Mucosa of rectum (tissue), 2 donors: ENCODE measurements around the gene IRGQ.
"Not testable (repeated sequence)": the region's sequence is repeated elsewhere in the genome, so short reads cannot be mapped to it uniquely, and the experiment has no call there.

Experiments used
- H3K27ac ChIP-seq, 2 donors: one replicate each; pipeline ENCODE4 v1.7.0; 2013; ENCODE audit warnings: inconsistent platforms in 2 of 2, low read depth in 2 of 2, low read length in 2 of 2
- H3K27me3 ChIP-seq, 2 donors: one replicate each; pipeline ENCODE4 v1.7.0; 2013; ENCODE audit warnings: low read length in 2 of 2; ENCODE audit not compliant: control insufficient read depth in 2 of 2, insufficient read depth in 2 of 2
- H3K36me3 ChIP-seq, 2 donors: one replicate each; pipeline ENCODE4 v1.7.0; 2013; ENCODE audit warnings: low read length in 2 of 2; ENCODE audit not compliant: control insufficient read depth in 2 of 2, insufficient read depth in 2 of 2
- H3K4me1 ChIP-seq, 2 donors: one replicate each; pipeline ENCODE4 v1.7.0; 2013; ENCODE audit warnings: low read length in 2 of 2, mild to moderate bottlenecking in 1 of 2; ENCODE audit not compliant: control insufficient read depth in 2 of 2, insufficient read depth in 2 of 2
- H3K4me3 ChIP-seq, 2 donors: one replicate each; pipeline ENCODE4 v1.7.0; 2013; ENCODE audit warnings: low read length in 2 of 2
- H3K9ac ChIP-seq, 2 donors: one replicate each; pipeline ENCODE4 v1.7.0; 2013; ENCODE audit warnings: low read length in 2 of 2, low read depth in 1 of 2, mild to moderate bottlenecking in 1 of 2
- H3K9me3 ChIP-seq, 2 donors: one replicate each; pipeline ENCODE4 v1.7.0; 2013; ENCODE audit warnings: low read length in 2 of 2; ENCODE audit not compliant: control insufficient read depth in 2 of 2
- donor health status: healthy.
- donor health status: Normal muscosa, but diverticular disease.

The IRGQ gene

GRCh38 chr19:43560687-43561086 lies 35.2 kb downstream of the IRGQ start:
- H3K9ac ChIP-seq: no peak overlapping the region

DNA sequence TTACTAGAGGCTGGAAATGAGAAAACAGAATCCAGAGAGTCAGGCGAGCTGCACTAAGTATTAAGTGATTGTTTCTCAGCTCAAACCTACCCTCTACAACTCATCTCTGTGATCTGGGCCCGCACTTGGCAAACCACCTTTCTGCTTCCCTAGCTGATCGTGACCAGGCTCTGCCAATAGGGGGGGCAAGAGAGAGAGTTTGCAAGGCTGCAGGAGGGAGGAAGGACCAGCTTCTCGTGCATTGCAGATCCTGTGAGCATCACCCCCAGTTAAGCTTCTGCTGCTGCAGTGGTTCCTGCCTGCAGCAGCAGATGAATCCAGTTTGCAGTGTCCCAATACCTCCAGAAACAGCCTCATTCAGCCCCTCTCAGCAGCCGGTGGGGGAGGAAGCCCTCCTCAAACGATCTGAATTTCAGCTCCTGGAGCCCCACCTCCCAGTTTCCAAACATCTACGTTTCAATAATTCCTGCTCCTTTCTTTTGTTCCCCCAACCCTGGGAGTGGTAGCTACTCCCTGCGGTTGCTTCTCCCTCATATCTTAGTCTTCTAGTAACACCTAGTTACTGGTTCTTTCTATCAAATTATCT lies 40.7 kb downstream of the IRGQ start:
- no peak overlapping the region for H3K9ac ChIP-seq
- peaks cover 29 to 35% of the 10 kb centered on the region in 2 donors for H3K36me3 ChIP-seq
- H3K9me3 ChIP-seq: no peaks in the 10 kb centered on the region
- H3K4me1 ChIP-seq: no peaks in the 10 kb centered on the region
- H3K27ac ChIP-seq: no peak overlapping the region
- H3K27me3 ChIP-seq: no peaks in the 10 kb centered on the region
- H3K4me3 ChIP-seq: no peak overlapping the region

More at GRCh38 chr19:43560687-43561086, 35.2 kb downstream of the IRGQ start:
- Histone ChIP-seq H3K36me3 (peaks cover 6 to 12% of the 10 kb centered on the region in 2 donors), H3K9me3 (no peaks in the 10 kb centered on the region), H3K4me3 (no peak overlapping the region), H3K27me3 (no peaks in the 10 kb centered on the region), H3K27ac (no peak overlapping the region), H3K4me1 (peaks cover 0 to 6% of the 10 kb centered on the region in 2 donors)

GRCh38 chr19:43554317-43554895 lies 41.5 kb downstream of the IRGQ start:
- no peaks in the 10 kb centered on the region for H3K27me3 ChIP-seq
- no peaks in the 10 kb centered on the region for H3K9me3 ChIP-seq
- no peak overlapping the region for H3K27ac ChIP-seq
- H3K4me3 ChIP-seq: no peak overlapping the region
- H3K9ac ChIP-seq: no peak overlapping the region
- H3K36me3 ChIP-seq: peaks cover 29 to 40% of the 10 kb centered on the region in 2 donors
- no peaks in the 10 kb centered on the region for H3K4me1 ChIP-seq

DNA sequence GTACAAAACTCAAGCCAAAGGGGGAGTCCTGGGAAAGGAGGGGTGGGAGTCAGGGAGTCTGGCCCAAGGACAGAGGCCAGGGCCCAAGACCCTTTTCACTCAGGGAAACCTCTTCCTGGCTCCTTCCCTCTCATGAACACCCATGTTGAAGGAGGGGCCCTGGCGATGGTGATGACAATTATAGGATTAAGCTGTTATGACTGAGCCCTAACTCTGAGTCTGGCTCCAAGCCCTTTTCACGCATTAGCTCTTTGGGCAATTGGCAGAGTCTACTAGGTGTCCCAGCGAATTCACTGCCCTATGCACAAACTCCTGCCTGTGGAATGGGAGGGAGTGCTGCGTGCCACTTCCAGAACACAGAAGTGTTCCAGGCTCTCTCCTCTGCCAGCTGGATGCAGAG lies 42.3 kb downstream of the IRGQ start:
- no peaks in the 10 kb centered on the region for H3K27me3 ChIP-seq
- no peak overlapping the region for H3K4me3 ChIP-seq
- no peaks in the 10 kb centered on the region for H3K9me3 ChIP-seq
- no peak overlapping the region for H3K27ac ChIP-seq
- no peaks in the 10 kb centered on the region for H3K4me1 ChIP-seq
- peaks cover 29 to 40% of the 10 kb centered on the region in 2 donors for H3K36me3 ChIP-seq
- no peak overlapping the region for H3K9ac ChIP-seq

DNA sequence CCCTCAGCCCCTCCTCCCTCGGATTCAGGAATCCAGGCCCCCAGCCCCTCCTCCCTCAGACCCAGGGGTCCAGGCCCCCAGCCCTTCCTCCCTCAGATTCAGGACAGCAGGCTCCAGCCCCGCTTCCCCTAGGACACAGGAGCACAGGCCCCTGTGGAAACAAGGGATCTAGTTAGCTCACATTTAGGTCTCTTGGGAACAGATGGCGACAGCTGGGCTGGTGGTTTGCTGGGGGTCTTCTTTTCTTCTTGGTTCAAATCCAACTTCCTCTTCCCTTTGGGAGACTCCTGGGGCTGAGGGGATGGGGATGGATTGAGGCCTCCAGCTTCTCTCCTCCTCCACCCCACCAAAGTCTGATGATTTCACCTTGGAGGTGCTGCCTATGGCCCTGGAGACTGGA lies 43.3 kb downstream of the IRGQ start:
- Histone ChIP-seq H3K9me3 (no peaks in the 10 kb centered on the region), H3K4me3 (no peak overlapping the region), H3K27ac (no peak overlapping the region), H3K4me1 (no peaks in the 10 kb centered on the region), H3K27me3 (no peaks in the 10 kb centered on the region), H3K9ac (no peak overlapping the region), H3K36me3 (peaks cover 29 to 40% of the 10 kb centered on the region in 2 donors)

- peaks cover 29 to 40% of the 10 kb centered on the region in 2 donors for H3K36me3 ChIP-seq
- no peak overlapping the region for H3K9ac ChIP-seq
- no peak overlapping the region for H3K27ac ChIP-seq
- no peaks in the 10 kb centered on the region for H3K27me3 ChIP-seq
- H3K4me3 ChIP-seq: no peak overlapping the region
- H3K9me3 ChIP-seq: no peaks in the 10 kb centered on the region
- no peaks in the 10 kb centered on the region for H3K4me1 ChIP-seq
Measured at GRCh38 chr19:43552198-43552450, 43.8 kb downstream of the IRGQ start.

GRCh38 chr19:43551399-43552197 lies 44.3 kb downstream of the IRGQ start:
- Histone ChIP-seq H3K36me3 (peaks cover 29 to 40% of the 10 kb centered on the region in 2 donors), H3K9ac (no peak overlapping the region)

GRCh38 chr19:43548706-43549105 lies 47.2 kb downstream of the IRGQ start:
- H3K36me3 ChIP-seq: peaks cover 33 to 49% of the 10 kb centered on the region in 2 donors
- no peaks in the 10 kb centered on the region for H3K27me3 ChIP-seq
- H3K4me3 ChIP-seq: no peak overlapping the region
- H3K4me1 ChIP-seq: no peaks in the 10 kb centered on the region
- no peak overlapping the region for H3K27ac ChIP-seq
- no peak overlapping the region for H3K9ac ChIP-seq
- no peaks in the 10 kb centered on the region for H3K9me3 ChIP-seq

More at GRCh38 chr19:43551399-43552197, 44.3 kb downstream of the IRGQ start:
- Histone ChIP-seq H3K4me3 (no peak overlapping the region), H3K27me3 (no peaks in the 10 kb centered on the region), H3K4me1 (no peaks in the 10 kb centered on the region), H3K9me3 (no peaks in the 10 kb centered on the region), H3K27ac (no peak overlapping the region)

GRCh38 chr19:43547926-43548325 lies 48.0 kb downstream of the IRGQ start:
- not testable (repeated sequence) for H3K27ac ChIP-seq, H3K4me1 ChIP-seq, H3K27me3 ChIP-seq, H3K4me3 ChIP-seq, H3K9ac ChIP-seq, H3K9me3 ChIP-seq
- peaks cover 36 to 51% of the 10 kb centered on the region in 2 donors for H3K36me3 ChIP-seq

DNA sequence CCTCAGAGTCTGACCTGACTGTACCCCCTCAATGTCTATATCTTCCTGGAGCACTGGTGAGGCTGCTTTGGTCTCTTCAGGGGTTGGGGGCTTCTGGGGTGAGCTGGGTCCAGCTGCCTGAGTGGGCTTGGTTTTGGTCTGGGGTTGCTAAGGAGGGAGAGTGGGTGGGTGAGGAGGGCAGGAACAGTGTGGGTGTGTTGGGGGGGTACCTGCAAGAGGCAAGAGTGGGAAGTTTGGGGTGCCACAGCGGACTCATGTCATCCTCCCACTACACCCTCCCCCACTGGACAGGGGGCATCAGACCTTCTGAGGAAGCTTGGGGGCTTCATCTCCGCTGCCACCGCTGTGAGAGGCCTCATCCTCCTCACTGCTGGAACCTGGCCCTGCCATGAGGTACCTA lies 49.4 kb downstream of the IRGQ start:
- no peak overlapping the region for H3K27ac ChIP-seq
- H3K9ac ChIP-seq: no peak overlapping the region
- H3K36me3 ChIP-seq: peaks cover 31 to 53% of the 10 kb centered on the region in 2 donors

More for the DNA sequence above, 49.4 kb downstream of the IRGQ start:
- Histone ChIP-seq H3K27me3 (no peaks in the 10 kb centered on the region), H3K4me1 (no peaks in the 10 kb centered on the region), H3K4me3 (no peak overlapping the region), H3K9me3 (no peaks in the 10 kb centered on the region)
